Stimulated activated naive CD8-positive, alpha-beta T cell treated with anti-CD3 and anti-CD28 coated beads, Interleukin-15, Interleukin-2, amounts not matched to agents 100 ng/mL and 50 ng/mL, for 24 hours (primary cell): ENCODE data around the gene NSUN4.

Experiments
- H3K27ac Mint-ChIP-seq: one replicate; pipeline ENCODE4 v1.8.0; 2021; ENCODE audit warnings: mild to moderate bottlenecking, mixed read lengths
- H3K27me3 Mint-ChIP-seq: one replicate; pipeline ENCODE4 v1.8.0; 2021; ENCODE audit warnings: mixed read lengths
- H3K36me3 Mint-ChIP-seq: one replicate; pipeline ENCODE4 v1.8.0; 2021; ENCODE audit warnings: low read depth, mixed read lengths
- H3K4me1 Mint-ChIP-seq: one replicate; pipeline ENCODE4 v1.8.0; 2021; ENCODE audit warnings: low read depth, mixed read lengths
- H3K4me3 Mint-ChIP-seq: one replicate; pipeline ENCODE4 v1.8.0; 2021; ENCODE audit warnings: mild to moderate bottlenecking, mixed read lengths
- H3K9me3 Mint-ChIP-seq: one replicate; pipeline ENCODE4 v1.8.0; 2021; ENCODE audit warnings: mixed read lengths

The NSUN4 gene

DNA sequence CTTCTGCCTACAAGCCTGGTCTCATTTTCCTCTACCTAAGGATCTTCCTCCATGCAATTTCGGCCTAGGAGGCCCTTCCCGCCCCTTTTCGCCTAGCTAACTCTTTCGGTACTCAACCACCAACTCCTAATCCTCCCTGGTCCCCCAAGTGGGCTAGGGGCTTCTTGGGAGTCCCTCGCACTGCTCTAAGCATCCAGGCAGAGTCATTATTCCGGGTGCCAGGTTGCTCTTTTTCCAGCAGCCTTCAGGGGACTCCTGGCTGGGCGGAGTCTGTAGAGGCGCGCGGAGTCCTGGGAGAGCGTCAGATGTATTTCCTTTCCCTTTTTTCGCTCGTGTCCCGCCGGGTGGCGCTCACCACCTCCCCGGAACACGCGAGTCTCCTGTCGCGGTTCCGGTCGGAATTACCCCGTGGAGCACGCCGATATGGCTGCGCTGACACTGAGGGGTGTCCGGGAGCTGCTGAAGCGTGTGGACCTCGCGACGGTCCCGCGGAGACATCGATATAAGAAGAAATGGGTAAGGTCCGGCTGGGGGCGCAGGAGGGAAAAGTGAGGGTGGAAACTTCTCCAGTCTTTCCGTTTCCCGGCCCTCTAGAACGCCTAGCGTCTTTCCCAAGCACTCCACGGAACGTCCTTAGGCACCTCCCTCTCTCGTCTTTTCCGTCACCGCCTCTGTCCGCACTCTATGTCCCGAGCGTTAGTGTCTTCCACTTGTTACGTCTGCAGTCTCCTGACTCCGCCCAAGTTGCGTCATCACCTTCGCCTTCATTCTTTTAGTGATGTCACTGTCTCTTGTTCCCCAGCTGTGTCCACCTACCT is at the start of gene NSUN4:
NSUN4 (plus strand) TSS at position 404 of the 818 bp plus-strand sequence; CDS start at position 424, 20 bp downstream.
- Mint-ChIP-seq H3K9me3 (no peaks in the 10 kb centered on the region), H3K27me3 (no peaks in the 10 kb centered on the region), H3K4me3 (peak within 1 kb of the TSS; percentile 100), H3K36me3 (peaks cover 26% of the 10 kb centered on the region), H3K4me1 (peaks cover 56% of the 10 kb centered on the region), H3K27ac (peak within 1 kb of the TSS; percentile 100)

- H3K4me1 Mint-ChIP-seq, result peaks cover under 1% of the 10 kb centered on the region
- no peak overlapping the region for H3K4me3 Mint-ChIP-seq
- peaks cover 41% of the 10 kb centered on the region for H3K36me3 Mint-ChIP-seq
- no peak overlapping the region for H3K27ac Mint-ChIP-seq
- no peaks in the 10 kb centered on the region for H3K27me3 Mint-ChIP-seq
- no peaks in the 10 kb centered on the region for H3K9me3 Mint-ChIP-seq
These were observed 45.3 kb upstream of the NSUN4 start for GRCh38 chr1:46295306-46295705.

- Mint-ChIP-seq H3K4me1 (peaks cover 14% of the 10 kb centered on the region), H3K36me3 (peaks cover 32% of the 10 kb centered on the region), H3K27ac (no peak overlapping the region), H3K27me3 (no peaks in the 10 kb centered on the region), H3K9me3 (no peaks in the 10 kb centered on the region), H3K4me3 (no peak overlapping the region)
These were observed 42.2 kb upstream of the NSUN4 start for GRCh38 chr1:46298387-46298786.

DNA sequence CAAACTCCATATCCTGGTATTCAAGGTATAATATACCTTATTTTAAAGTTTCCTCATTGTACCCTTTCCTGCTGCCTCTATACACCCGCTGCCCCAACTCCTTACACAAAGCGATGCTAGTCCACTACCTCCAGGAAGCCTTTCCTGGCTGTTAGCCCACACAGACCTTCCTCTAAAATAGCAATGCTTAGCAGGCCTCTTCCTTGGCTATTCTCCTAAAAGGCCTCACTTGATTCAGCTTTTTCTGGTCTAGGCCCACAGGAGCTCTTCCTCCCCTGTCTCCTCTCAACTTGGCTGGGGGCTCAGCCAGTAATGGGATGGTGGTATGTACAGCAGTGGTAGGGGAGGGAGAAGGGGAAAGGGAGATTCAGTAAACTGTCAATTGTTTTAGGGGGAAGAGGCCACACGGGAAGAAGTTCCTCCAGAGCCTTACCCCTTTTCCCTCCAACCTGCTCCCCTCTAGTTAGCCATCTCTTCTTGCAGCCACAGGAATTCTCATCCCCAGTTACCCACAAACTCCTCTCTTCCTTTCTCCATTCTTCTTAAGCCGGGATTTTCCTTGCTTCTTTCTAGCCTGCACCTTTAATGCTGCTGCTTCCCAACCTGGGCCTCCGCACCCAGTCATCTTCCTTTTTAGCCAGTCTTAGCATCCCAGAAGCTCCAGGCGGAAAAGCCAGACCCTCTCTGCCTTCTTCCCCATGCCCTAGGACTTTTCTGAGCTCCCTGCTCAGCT is 39.8 kb upstream of the NSUN4 start:
- peaks cover 35% of the 10 kb centered on the region for H3K36me3 Mint-ChIP-seq
- H3K4me3 Mint-ChIP-seq, result peak overlapping the region; percentile 100
- peaks cover 30% of the 10 kb centered on the region for H3K4me1 Mint-ChIP-seq
- H3K27ac Mint-ChIP-seq, result peak overlapping the region; percentile 96
- H3K27me3 Mint-ChIP-seq, result no peaks in the 10 kb centered on the region
- no peaks in the 10 kb centered on the region for H3K9me3 Mint-ChIP-seq

GRCh38 chr1:46301406-46301807 is 39.2 kb upstream of the NSUN4 start:
- H3K4me1 Mint-ChIP-seq, result peaks cover 36% of the 10 kb centered on the region
- peak overlapping the region; percentile 100 for H3K4me3 Mint-ChIP-seq
- H3K27ac Mint-ChIP-seq, result peak overlapping the region; percentile 96
- no peaks in the 10 kb centered on the region for H3K27me3 Mint-ChIP-seq
- peaks cover 36% of the 10 kb centered on the region for H3K36me3 Mint-ChIP-seq
- H3K9me3 Mint-ChIP-seq, result no peaks in the 10 kb centered on the region

DNA sequence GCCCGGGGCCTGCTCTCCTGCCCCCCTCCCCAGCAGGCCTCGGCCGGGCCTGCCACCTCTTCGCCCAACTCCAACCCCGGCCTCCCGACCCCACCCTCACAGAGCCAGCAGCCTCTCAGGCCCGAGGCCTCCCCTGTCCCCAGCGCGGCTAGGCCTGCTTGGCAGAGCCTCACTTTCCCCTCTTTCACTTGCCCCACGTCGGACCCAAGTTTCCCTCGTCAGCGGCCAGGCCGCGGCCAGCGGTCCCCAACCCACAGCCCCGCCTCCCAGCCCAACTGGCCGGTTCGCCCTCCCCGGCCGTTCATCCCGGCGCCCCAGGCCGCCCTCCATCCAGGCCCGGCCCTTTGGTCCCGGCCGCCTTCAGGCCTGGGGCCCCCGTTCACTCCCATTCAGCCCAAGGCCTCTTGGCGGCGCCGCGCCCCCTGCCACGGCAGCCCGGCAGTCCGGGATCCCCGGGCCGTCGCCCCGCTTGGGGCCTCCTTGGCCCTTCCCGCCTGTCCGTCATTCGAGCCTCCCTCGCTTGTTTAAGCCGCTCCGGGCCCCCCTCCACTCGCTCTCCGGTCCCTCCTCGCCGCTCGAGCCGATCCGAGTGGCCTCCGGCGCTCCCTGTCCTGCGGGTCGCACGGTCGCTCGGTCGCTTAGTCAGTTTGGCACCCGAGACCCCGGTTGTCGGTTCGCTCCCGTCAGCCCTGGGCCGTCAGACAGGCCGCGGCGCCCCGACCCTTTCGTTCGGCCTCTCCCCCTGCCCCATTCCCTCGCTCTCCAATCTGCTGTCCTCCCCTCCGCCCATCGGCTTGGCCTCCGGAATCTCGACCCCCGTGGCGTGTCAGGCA is 38.6 kb upstream of the NSUN4 start:
- H3K4me1 Mint-ChIP-seq, result peaks cover 40% of the 10 kb centered on the region

GRCh38 chr1:46302641-46303037 is 38.0 kb upstream of the NSUN4 start:
- Mint-ChIP-seq H3K36me3 (peaks cover 31% of the 10 kb centered on the region), H3K27ac (peak overlapping the region; percentile 96), H3K4me1 (peaks cover 46% of the 10 kb centered on the region), H3K9me3 (no peaks in the 10 kb centered on the region), H3K27me3 (no peaks in the 10 kb centered on the region), H3K4me3 (peak overlapping the region; percentile 100)

More for the DNA sequence above, 38.6 kb upstream of the NSUN4 start:
- Mint-ChIP-seq H3K27me3 (no peaks in the 10 kb centered on the region), H3K4me3 (peak overlapping the region; percentile 100), H3K9me3 (no peaks in the 10 kb centered on the region), H3K36me3 (peaks cover 33% of the 10 kb centered on the region), H3K27ac (peak overlapping the region; percentile 96)

- no peaks in the 10 kb centered on the region for H3K27me3 Mint-ChIP-seq
- H3K27ac Mint-ChIP-seq, result peak within 1 kb of the TSS; percentile 96
- H3K9me3 Mint-ChIP-seq, result no peaks in the 10 kb centered on the region
- H3K4me3 Mint-ChIP-seq, result peak within 1 kb of the TSS; percentile 100
- H3K4me1 Mint-ChIP-seq, result peaks cover 52% of the 10 kb centered on the region
- H3K36me3 Mint-ChIP-seq, result peaks cover 32% of the 10 kb centered on the region
These were observed 37.4 kb upstream of the NSUN4 start, which contains the start of the genes LRRC41 and UQCRH for GRCh38 chr1:46303038-46303871. Gene LRRC41 (minus strand): TSS chr1:46303616. CDS start chr1:46303322, 294 bp downstream. Gene UQCRH (plus strand): TSS chr1:46303698. CDS start chr1:46303767, 69 bp downstream.

- Mint-ChIP-seq H3K36me3 (peaks cover 37% of the 10 kb centered on the region), H3K27me3 (no peaks in the 10 kb centered on the region), H3K4me1 (peaks cover 53% of the 10 kb centered on the region), H3K27ac (peak overlapping the region; percentile 96), H3K9me3 (no peaks in the 10 kb centered on the region), H3K4me3 (peak overlapping the region; percentile 100)
These were observed 36.7 kb upstream of the NSUN4 start for GRCh38 chr1:46303872-46304326.

GRCh38 chr1:46306159-46306530 is 34.5 kb upstream of the NSUN4 start:
- no peaks in the 10 kb centered on the region for H3K9me3 Mint-ChIP-seq
- no peaks in the 10 kb centered on the region for H3K27me3 Mint-ChIP-seq
- H3K27ac Mint-ChIP-seq, result no peak overlapping the region
- H3K36me3 Mint-ChIP-seq, result peaks cover 52% of the 10 kb centered on the region
- peaks cover 43% of the 10 kb centered on the region for H3K4me1 Mint-ChIP-seq
- peak overlapping the region; percentile 28 for H3K4me3 Mint-ChIP-seq

DNA sequence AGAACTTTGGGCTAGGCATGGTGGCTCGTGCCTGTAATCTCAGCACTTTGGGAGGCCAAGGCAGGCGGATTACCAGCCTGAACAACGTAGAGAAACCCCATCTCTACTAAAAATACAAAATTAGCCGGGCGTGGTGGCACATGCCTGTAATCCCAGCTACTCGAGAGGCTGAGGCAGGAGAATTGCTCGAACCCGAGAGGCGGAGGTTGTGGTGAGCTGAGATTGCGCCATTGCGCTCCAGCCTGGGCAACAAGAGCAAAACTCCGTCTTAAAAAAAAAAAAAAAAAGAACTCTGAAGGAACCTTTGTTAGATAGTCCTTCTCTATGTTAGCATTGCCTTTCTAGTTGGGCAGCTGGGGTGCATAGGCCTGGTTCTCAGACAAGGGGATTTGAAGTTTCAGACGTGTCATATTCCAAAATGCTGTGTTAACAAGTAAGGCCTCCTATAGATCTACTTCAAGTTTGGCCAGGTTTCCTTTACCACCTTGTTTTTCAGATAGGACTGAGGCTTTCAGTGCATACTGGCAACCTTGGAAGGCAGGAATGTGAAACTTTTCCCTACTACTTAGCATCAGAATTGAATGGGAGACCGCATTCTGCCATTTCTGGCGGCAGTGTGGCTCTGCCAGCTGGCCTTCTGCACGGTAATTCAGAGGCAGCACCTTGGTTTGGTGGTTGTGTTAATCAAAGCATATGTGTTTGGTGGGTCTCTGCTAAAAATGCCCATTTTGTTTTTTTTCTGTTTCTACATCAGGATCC is 31.0 kb upstream of the NSUN4 start:
- Mint-ChIP-seq H3K4me1 (peaks cover 34% of the 10 kb centered on the region), H3K9me3 (no peaks in the 10 kb centered on the region), H3K27me3 (no peaks in the 10 kb centered on the region), H3K27ac (no peak overlapping the region), H3K36me3 (peaks cover 62% of the 10 kb centered on the region), H3K4me3 (no peak overlapping the region)

- no peaks in the 10 kb centered on the region for H3K9me3 Mint-ChIP-seq
- no peaks in the 10 kb centered on the region for H3K27me3 Mint-ChIP-seq
- peaks cover 64% of the 10 kb centered on the region for H3K36me3 Mint-ChIP-seq
- no peak overlapping the region for H3K27ac Mint-ChIP-seq
- no peak overlapping the region for H3K4me3 Mint-ChIP-seq
- peaks cover 26% of the 10 kb centered on the region for H3K4me1 Mint-ChIP-seq
These were observed 30.3 kb upstream of the NSUN4 start for GRCh38 chr1:46310321-46310720.

DNA sequence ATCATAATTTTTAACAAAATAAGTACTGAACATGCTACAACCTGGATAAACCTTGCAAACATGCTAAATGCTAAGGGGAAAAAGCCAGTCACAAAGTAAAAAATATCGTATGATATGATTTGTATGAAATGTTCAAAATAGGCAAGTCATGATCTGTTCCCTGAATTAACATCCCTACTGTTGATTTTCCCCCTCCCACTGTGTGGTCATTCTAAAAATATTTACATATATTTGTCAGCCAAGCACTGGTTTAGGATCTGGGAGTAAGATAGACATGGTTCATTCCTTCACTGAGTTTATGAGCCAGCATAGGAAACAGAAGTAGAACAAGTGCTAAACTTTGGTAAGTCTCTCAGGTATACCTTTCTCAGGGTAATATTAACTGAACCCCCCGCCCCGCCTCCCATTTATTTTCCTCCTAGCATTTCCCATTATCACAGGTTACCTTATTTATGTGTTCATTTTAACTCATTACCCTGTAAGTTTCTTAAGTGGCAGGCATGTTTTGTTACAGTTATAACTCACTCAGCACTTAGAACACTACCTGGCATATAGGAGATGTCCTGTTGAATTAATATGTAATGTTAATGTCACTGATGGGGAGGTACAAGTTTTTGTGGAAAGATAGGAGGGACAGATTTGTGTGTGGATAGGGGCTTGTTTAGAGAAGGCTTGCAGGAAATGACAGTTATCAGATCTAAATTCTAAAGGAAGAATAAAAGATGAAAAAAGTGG is 24.8 kb upstream of the NSUN4 start:
- Mint-ChIP-seq H3K9me3 (no peaks in the 10 kb centered on the region), H3K4me3 (no peak overlapping the region), H3K27me3 (no peaks in the 10 kb centered on the region), H3K4me1 (no peaks in the 10 kb centered on the region), H3K36me3 (peaks cover 48% of the 10 kb centered on the region), H3K27ac (peak overlapping the region; percentile 18)
